Measurements from ENCODE around the gene NOVA2. TPM values are rescaled to one million over a fixed set of nuclear protein-coding genes. Genes with fewer than 3 reads are reported as not detected.
A peak's percentile ranks its signal among the peaks of the same experiment; 100 is the strongest.

The NOVA2 gene
- total and polyA plus RNA-seq, 9 of the 15 experiments (the other 6 are each of a cell fraction or from before 2014, with no cell fraction given): not detected

DNA sequence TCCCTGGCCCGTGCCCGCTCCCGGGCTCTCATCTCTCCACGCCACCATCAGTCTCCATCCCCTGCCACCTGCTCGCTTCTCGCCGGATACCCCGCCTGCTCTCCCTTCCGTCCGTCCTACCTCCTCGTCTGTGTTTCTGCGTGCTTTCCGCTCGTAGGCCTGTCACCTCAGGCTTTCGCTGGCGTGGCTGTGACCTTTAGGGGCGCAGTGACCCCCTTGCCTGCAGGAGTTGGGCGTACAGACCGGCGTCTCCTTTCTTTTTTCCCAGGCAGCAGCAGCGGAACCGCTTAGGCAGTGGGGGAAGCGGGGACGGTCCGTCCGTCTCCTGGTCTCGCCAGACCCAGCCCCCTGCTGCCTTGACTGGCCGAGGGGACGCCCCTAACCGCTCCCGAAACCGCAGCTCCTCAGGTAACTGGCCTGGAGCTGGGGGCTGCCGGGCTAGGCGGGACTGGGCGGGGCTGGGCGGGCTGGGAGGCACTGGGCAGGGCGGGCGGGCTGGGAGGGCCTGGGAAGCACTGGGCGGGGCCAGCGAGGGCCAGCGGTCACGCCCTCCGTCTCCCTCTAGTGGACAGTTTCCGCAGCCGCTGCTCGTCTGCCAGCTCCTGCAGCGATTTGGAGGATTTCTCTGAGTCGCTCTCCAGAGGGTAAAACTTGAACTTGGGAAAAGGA lies 42.9 kb upstream of the NOVA2 start (continued):
- TF ChIP-seq, protein P1, sequence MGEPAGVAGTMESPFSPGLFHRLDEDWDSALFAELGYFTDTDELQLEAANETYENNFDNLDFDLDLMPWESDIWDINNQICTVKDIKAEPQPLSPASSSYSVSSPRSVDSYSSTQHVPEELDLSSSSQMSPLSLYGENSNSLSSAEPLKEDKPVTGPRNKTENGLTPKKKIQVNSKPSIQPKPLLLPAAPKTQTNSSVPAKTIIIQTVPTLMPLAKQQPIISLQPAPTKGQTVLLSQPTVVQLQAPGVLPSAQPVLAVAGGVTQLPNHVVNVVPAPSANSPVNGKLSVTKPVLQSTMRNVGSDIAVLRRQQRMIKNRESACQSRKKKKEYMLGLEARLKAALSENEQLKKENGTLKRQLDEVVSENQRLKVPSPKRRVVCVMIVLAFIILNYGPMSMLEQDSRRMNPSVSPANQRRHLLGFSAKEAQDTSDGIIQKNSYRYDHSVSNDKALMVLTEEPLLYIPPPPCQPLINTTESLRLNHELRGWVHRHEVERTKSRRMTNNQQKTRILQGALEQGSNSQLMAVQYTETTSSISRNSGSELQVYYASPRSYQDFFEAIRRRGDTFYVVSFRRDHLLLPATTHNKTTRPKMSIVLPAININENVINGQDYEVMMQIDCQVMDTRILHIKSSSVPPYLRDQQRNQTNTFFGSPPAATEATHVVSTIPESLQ (CRISPR knock-in tag; IDR thresholded peaks at IDR 0.05): no peak
- TF ChIP-seq SREBF1 (IDR thresholded peaks at IDR 0.05; ENCODE audit: borderline replicate concordance, low read depth, low read length): no peak
- peak; percentile 14; the same call in 1 of the 2 replicates for TF ChIP-seq RB1 (IDR thresholded peaks at IDR 0.05; ENCODE audit: low read depth)
- TF ChIP-seq, protein P2, sequence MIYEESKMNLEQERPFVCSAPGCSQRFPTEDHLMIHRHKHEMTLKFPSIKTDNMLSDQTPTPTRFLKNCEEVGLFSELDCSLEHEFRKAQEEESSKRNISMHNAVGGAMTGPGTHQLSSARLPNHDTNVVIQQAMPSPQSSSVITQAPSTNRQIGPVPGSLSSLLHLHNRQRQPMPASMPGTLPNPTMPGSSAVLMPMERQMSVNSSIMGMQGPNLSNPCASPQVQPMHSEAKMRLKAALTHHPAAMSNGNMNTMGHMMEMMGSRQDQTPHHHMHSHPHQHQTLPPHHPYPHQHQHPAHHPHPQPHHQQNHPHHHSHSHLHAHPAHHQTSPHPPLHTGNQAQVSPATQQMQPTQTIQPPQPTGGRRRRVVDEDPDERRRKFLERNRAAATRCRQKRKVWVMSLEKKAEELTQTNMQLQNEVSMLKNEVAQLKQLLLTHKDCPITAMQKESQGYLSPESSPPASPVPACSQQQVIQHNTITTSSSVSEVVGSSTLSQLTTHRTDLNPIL (CRISPR knock-in tag; IDR thresholded peaks at IDR 0.05): no peak
- TF ChIP-seq MAZ (CRISPR knock-in tag; conservative IDR thresholded peaks at IDR 0.05 in 1 of 2, IDR thresholded peaks at IDR 0.05 in 1 of 2): peak in 1 of 2 experiments; percentile 49; a peak in 1 of 4 replicates
- TF ChIP-seq TOE1 (IDR thresholded peaks at IDR 0.05; ENCODE audit: borderline replicate concordance): no peak
- 0 out of 2 replicates have a peak, but pooled peaks have one; percentile 58 for TF ChIP-seq TOE1 (CRISPR knock-in tag; IDR thresholded peaks at IDR 0.05; ENCODE audit: borderline replicate concordance, low read depth)
- no peak for TF ChIP-seq SMAD2 (IDR thresholded peaks at IDR 0.05; ENCODE audit: low read depth, low read length)
- TF ChIP-seq, protein P3, sequence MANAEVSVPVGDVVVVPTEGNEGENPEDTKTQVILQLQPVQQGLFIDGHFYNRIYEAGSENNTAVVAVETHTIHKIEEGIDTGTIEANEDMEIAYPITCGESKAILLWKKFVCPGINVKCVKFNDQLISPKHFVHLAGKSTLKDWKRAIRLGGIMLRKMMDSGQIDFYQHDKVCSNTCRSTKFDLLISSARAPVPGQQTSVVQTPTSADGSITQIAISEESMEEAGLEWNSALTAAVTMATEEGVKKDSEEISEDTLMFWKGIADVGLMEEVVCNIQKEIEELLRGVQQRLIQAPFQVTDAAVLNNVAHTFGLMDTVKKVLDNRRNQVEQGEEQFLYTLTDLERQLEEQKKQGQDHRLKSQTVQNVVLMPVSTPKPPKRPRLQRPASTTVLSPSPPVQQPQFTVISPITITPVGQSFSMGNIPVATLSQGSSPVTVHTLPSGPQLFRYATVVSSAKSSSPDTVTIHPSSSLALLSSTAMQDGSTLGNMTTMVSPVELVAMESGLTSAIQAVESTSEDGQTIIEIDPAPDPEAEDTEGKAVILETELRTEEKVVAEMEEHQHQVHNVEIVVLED (CRISPR knock-in tag; IDR thresholded peaks at IDR 0.05): no peak
- TF ChIP-seq, protein P4, sequence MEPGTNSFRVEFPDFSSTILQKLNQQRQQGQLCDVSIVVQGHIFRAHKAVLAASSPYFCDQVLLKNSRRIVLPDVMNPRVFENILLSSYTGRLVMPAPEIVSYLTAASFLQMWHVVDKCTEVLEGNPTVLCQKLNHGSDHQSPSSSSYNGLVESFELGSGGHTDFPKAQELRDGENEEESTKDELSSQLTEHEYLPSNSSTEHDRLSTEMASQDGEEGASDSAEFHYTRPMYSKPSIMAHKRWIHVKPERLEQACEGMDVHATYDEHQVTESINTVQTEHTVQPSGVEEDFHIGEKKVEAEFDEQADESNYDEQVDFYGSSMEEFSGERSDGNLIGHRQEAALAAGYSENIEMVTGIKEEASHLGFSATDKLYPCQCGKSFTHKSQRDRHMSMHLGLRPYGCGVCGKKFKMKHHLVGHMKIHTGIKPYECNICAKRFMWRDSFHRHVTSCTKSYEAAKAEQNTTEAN (CRISPR knock-in tag; IDR thresholded peaks at IDR 0.05): no peak
- TF ChIP-seq, protein P5, sequence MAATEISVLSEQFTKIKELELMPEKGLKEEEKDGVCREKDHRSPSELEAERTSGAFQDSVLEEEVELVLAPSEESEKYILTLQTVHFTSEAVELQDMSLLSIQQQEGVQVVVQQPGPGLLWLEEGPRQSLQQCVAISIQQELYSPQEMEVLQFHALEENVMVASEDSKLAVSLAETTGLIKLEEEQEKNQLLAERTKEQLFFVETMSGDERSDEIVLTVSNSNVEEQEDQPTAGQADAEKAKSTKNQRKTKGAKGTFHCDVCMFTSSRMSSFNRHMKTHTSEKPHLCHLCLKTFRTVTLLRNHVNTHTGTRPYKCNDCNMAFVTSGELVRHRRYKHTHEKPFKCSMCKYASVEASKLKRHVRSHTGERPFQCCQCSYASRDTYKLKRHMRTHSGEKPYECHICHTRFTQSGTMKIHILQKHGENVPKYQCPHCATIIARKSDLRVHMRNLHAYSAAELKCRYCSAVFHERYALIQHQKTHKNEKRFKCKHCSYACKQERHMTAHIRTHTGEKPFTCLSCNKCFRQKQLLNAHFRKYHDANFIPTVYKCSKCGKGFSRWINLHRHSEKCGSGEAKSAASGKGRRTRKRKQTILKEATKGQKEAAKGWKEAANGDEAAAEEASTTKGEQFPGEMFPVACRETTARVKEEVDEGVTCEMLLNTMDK (IDR thresholded peaks at IDR 0.05; ENCODE audit: borderline replicate concordance, insufficient read depth, low read depth, low read length, poor library complexity, severe bottlenecking): peak; percentile 33
- 0 out of 2 replicates have a peak, but pooled peaks have one; percentile 28 for TF ChIP-seq MYNN (IDR thresholded peaks at IDR 0.05)
- TF ChIP-seq MYNN (CRISPR knock-in tag; IDR thresholded peaks at IDR 0.05): no peak
- TF ChIP-seq CTBP1 (IDR thresholded peaks at IDR 0.05; ENCODE audit: borderline replicate concordance): no peak
